HepG2 (cell line): ENCODE results near the gene LMOD1. TPM values are rescaled to one million over a fixed set of nuclear protein-coding genes. Genes with fewer than 3 reads are reported as not detected.

Source experiments
- ATAC-seq: fragments of 200-7000 bp; cut with Tn5 transposase; 3 replicates; pipeline ENCODE4 v1.9.1; 2020; ENCODE audit warnings: mild to moderate bottlenecking, moderate library complexity
- BruUV-seq: library from RNA; stranded (reverse); fragments of 400-500 nt; replicated peaks from 2 replicates; lab custom pipeline; 2021; lab: Mats Ljungman, UMichigan
- CTCF ChIA-PET: fragments of 300-600 bp; formaldehyde crosslinking; extraction: SDS; loops from one replicate; lab custom pipeline; 2021; ENCODE audit warnings: low total read pairs, inconsistent platforms, low intra/inter-chr PET ratio; lab: Yijun Ruan, JAX
- POLR2A ChIA-PET: fragments of 350-600 bp; sonication (Branson Sonifier 250); formaldehyde crosslinking; loops from one replicate; lab custom pipeline; 2020; ENCODE audit warnings: antibody characterized with exemption, inconsistent platforms; lab: Yijun Ruan, JAX
- DNase-seq: peaks from one replicate; pipeline ENCODE4 v3.0.0-alpha.2; 2015; ENCODE audit warnings: low spot score
- FAIRE-seq: peaks from 3 replicates; lab custom pipeline; 2011; peaks lifted over from hg19 to GRCh38; lab: Jason Lieb, UNC
- H2AFZ ChIP-seq: one replicate; pipeline ENCODE4 v1.6.1; 2011; ENCODE audit warnings: low read length, inconsistent platforms
- H3K27ac ChIP-seq: fragments of 300-600 bp; 3 replicates; pipeline ENCODE4 v1.8.0; 2011; ENCODE audit warnings: mixed run types, mild to moderate bottlenecking, mixed read lengths, low read length, inconsistent platforms; ENCODE audit not compliant: insufficient read depth; ENCODE audit errors: extremely low read length
- H3K27me3 ChIP-seq, 2 experiments: fragments of 200-600 bp in 1 of 2; 2 replicates in 1 of 2; 3 replicates in 1 of 2; pipeline versions ENCODE4 v1.6.0 to v1.8.0; 2011; ENCODE audit warnings: low read length in 2 of 2, mild to moderate bottlenecking in 2 of 2, moderate library complexity in 2 of 2, inconsistent platforms in 1 of 2; ENCODE audit not compliant: insufficient read depth in 2 of 2, control insufficient read depth in 1 of 2
- H3K36me3 ChIP-seq, 2 experiments: fragments of 200-600 bp in 1 of 2; replicated peaks in 1 of 2; 2 replicates in 1 of 2; 3 replicates in 1 of 2; pipeline versions ENCODE4 v1.5.1 to v1.8.0; 2011; ENCODE audit warnings: low read length in 2 of 2, inconsistent platforms in 1 of 2; ENCODE audit not compliant: insufficient read depth in 2 of 2, control insufficient read depth in 1 of 2
- H3K4me1 ChIP-seq: 2 replicates; pipeline ENCODE4 v1.5.1; 2012; ENCODE audit warnings: low read length, inconsistent platforms; ENCODE audit not compliant: insufficient read depth
- H3K4me2 ChIP-seq: 2 replicates; pipeline ENCODE4 v1.6.0; 2011; ENCODE audit warnings: low read depth, low read length, inconsistent platforms
- H3K4me3 ChIP-seq, 3 experiments: fragments of 200-600 bp in 1 of 3; sonication (generic), shearing (Covaris generic) in 1 of 3; replicated peaks in 1 of 3; 2 replicates each; pipeline ENCODE4 v1.5.1; 2011 to 2016; ENCODE audit warnings: low read length in 3 of 3, inconsistent platforms in 2 of 3, low read depth in 2 of 3, mild to moderate bottlenecking in 2 of 3, control low read depth in 1 of 3, mixed read lengths in 1 of 3; ENCODE audit not compliant: insufficient read depth in 1 of 3
- H3K79me2 ChIP-seq: one replicate; pipeline ENCODE4 v1.6.1; 2011; ENCODE audit warnings: low read length, inconsistent platforms; ENCODE audit not compliant: insufficient read depth
- H3K9ac ChIP-seq: 2 replicates; pipeline ENCODE4 v1.6.0; 2011; ENCODE audit warnings: mild to moderate bottlenecking, low read depth, low read length, inconsistent platforms; ENCODE audit not compliant: insufficient read depth
- H3K9me3 ChIP-seq: 2 replicates; pipeline ENCODE4 v1.5.1; 2012; ENCODE audit warnings: mild to moderate bottlenecking, low read length
- H4K20me1 ChIP-seq: 2 replicates; pipeline ENCODE4 v1.6.0; 2011; ENCODE audit warnings: inconsistent platforms, mild to moderate bottlenecking, low read length, moderate library complexity; ENCODE audit not compliant: insufficient read depth
- KAT7 ChIP-seq: IDR thresholded peaks from 2 replicates; pipeline ENCODE4 v1.6.1; 2018; ENCODE audit warnings: borderline replicate concordance, missing compliant biosample characterization
- KDM5B ChIP-seq: sonication (generic); formaldehyde crosslinking; IDR thresholded peaks from 2 replicates; pipeline ENCODE4 v1.4.0; 2020; ENCODE audit warnings: missing genetic modification reagents, mild to moderate bottlenecking, borderline replicate concordance
- PHF5A ChIP-seq: IDR thresholded peaks from one replicate; pipeline ENCODE4 v1.6.1; 2018; ENCODE audit warnings: low read depth, missing genetic modification reagents; ENCODE audit not compliant: unreplicated experiment
- RFX5 ChIP-seq: IDR thresholded peaks from 2 replicates; pipeline ENCODE4 v1.6.1; 2011; ENCODE audit warnings: low read depth, low read length, improper control_type of control experiment
- SAFB2 ChIP-seq: sonication (generic); formaldehyde crosslinking; IDR thresholded peaks from 2 replicates; pipeline ENCODE4 v1.5.1; 2020; ENCODE audit warnings: missing genetic modification reagents, low read depth, mild to moderate bottlenecking, borderline replicate concordance
- ZNF260 ChIP-seq: sonication (generic); formaldehyde crosslinking; IDR thresholded peaks from 2 replicates; pipeline ENCODE4 v1.4.0; 2020; ENCODE audit warnings: missing genetic modification reagents, low read depth, mild to moderate bottlenecking, borderline replicate concordance
- ZNF343 ChIP-seq: sonication (generic); formaldehyde crosslinking; IDR thresholded peaks from 2 replicates; pipeline ENCODE4 v1.4.0; 2020; ENCODE audit warnings: mild to moderate bottlenecking, missing genetic modification reagents
- ZNF441 ChIP-seq: sonication (generic); formaldehyde crosslinking; IDR thresholded peaks from 2 replicates; pipeline ENCODE4 v1.7.0; 2021; ENCODE audit warnings: missing genetic modification reagents, borderline replicate concordance
- ZNF589 ChIP-seq: sonication (generic); formaldehyde crosslinking; conservative IDR thresholded peaks from 2 replicates; pipeline ENCODE4 v1.8.0; 2022; ENCODE audit warnings: mild to moderate bottlenecking, moderate library complexity, missing genetic modification reagents
- ZNF772 ChIP-seq: sonication (generic); formaldehyde crosslinking; IDR thresholded peaks from 2 replicates; pipeline ENCODE4 v1.5.0; 2020; ENCODE audit warnings: mild to moderate bottlenecking, missing genetic modification reagents
- WGBS: methylation state at CpG from one replicate; pipeline ENCODE4 v1.1.6; 2017; ENCODE audit warnings: low lambda C conversion rate; 5-methylcytosine and 5-hydroxymethylcytosine counted together
- in situ Hi-C: cut with HindIII; loops from 2 replicates; pipeline ENCODE4 v1.10.0; 2017; ENCODE audit warnings: low pct_unique_long_range_greater_than_20kb; ENCODE audit not compliant: extremely low pct_ligation_motif_present
- intact Hi-C: fragments of 100-400 bp; cut with micrococcal nuclease; formaldehyde crosslinking; loops from one replicate; pipeline ENCODE4 v1.10.0; 2022; ENCODE audit not compliant: unreplicated experiment
- polyA plus RNA-seq, 8 experiments: library from polyadenylated mRNA; depleted of rRNA in 3 of 8; stranded (reverse) in 7 of 8; unstranded in 1 of 8; fragments of >200 nt; fragmentation: Illumina TruSeq in 4 of 8; extraction: Trizol in 4 of 8; gene quantifications; 2 replicates each; pipeline versions ENCODE4 v1.2.1 to v1.2.3, GENCODE V29; 2011 to 2016; ENCODE audit warnings: low read depth in 4 of 8, missing spikeins in 1 of 8, mixed read lengths in 1 of 8; ENCODE audit not compliant: insufficient read depth in 1 of 8
- total RNA-seq, 5 experiments: library from RNA; depleted of rRNA; stranded (reverse); fragments of >200 nt; fragmentation: Illumina TruSeq; extraction: Trizol; gene quantifications; 2 replicates each; pipeline ENCODE4 v1.2.3, GENCODE V29; 2016; ENCODE audit warnings: low read depth in 1 of 5
- TF ChIP-seq, protein P1 (sequence below): sonication (generic); formaldehyde crosslinking; conservative IDR thresholded peaks from 2 replicates; pipeline ENCODE4 v1.5.0; 2020; ENCODE audit warnings: missing genetic modification reagents
- TF ChIP-seq, protein P2 (sequence below): sonication (generic); formaldehyde crosslinking; IDR thresholded peaks from 2 replicates; pipeline ENCODE4 v1.4.0; 2020; ENCODE audit warnings: mild to moderate bottlenecking, missing genetic modification reagents

LMOD1 gene
- total and polyA plus RNA-seq, 2 of the 13 experiments (the other 11 are each of a cell fraction or from before 2014, with no cell fraction given): not detected

DNA sequence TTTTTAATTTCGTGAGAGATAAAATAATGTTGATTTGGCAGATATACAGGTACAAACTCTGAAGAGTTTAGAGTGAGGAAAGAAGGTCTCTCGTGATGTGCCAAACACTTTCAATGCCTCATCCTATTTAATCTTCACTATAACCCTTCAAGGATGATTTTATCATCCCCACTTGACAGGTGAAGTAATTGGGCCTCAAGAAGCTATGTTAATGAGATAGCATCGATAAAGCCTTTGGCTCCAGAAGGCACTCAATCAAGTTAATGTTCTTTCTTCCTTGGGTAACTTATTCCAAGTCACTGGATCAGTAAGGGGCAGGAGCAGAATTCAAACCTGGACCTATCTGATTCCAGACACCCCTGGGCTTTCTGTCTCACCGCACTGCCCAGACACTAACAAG lies 7.2 kb downstream of the LMOD1 start:
- CTCF ChIA-PET: no interaction called here

DNA sequence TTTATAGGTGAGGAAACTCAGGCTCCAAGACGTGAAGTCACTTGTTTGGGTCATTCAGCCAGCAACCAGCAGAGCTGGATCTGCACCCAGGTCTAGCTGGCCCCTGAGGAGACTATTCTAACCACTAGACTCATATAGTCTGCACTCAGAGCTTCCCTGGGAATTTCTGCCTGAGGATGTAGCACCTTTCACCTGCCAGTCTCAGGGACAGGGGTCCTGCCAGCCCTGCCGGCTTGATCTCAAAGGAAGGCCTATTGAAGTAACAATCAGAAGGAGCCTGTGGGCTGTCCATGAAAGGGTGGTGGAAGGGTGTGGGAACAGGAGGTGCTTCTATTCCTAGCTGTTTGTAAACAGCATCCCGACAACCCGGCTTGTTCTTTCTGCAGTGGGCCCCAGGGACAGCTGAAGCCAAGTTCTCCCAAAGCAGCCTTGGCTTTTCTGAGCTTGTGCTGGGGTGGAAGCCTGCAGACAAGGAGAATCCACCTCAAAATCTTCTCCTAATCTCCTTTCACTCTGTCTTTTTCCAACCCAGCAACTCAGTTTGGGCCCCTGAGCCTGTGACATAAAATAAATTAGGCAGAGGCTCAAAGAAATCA lies 7.8 kb downstream of the LMOD1 start:
- H3K36me3 ChIP-seq: no peaks in the 10 kb centered on the region
- 0 out of 5 replicates have a peak, but pooled peaks cover 0 to 4% of the 10 kb centered on the region in 2 experiments for H3K27me3 ChIP-seq
- no peak overlapping the region for H3K9ac ChIP-seq
- TF ChIP-seq, protein P1, sequence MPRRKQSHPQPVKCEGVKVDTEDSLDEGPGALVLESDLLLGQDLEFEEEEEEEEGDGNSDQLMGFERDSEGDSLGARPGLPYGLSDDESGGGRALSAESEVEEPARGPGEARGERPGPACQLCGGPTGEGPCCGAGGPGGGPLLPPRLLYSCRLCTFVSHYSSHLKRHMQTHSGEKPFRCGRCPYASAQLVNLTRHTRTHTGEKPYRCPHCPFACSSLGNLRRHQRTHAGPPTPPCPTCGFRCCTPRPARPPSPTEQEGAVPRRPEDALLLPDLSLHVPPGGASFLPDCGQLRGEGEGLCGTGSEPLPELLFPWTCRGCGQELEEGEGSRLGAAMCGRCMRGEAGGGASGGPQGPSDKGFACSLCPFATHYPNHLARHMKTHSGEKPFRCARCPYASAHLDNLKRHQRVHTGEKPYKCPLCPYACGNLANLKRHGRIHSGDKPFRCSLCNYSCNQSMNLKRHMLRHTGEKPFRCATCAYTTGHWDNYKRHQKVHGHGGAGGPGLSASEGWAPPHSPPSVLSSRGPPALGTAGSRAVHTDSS: no peak
- no peak for TF ChIP-seq KDM5B (CRISPR knock-in tag)
- TF ChIP-seq, all 625 proteins: peak for 0
- intact Hi-C loops: no loop called here
- Histone ChIP-seq H3K4me2 (no peak overlapping the region), H4K20me1 (no peaks in the 10 kb centered on the region), H3K4me1 (peaks cover 15% of the 10 kb centered on the region), H3K27ac (no peak overlapping the region), H3K4me3 (no peak overlapping the region), H2AFZ (no peak overlapping the region), H3K79me2 (no peaks in the 10 kb centered on the region), H3K9me3 (no peaks in the 10 kb centered on the region)
- ChIA-PET CTCF (no interaction called here), POLR2A (interaction anchor here (1.0 kb wide), 1 partner anchor 17 kb away, joined by 3 read pairs; the partner anchor contains the start of gene TIMM17A)
- no TSS peak for BruUV-seq
- ATAC-seq (no peak), DNase-seq (no peak), FAIRE-seq (no peak)
- 23% methylated on average over 4 of the region's 4 CpGs for WGBS
- in situ Hi-C loops: no loop called here

More for the DNA sequence above, 7.2 kb downstream of the LMOD1 start:
- Histone ChIP-seq H3K79me2 (no peaks in the 10 kb centered on the region), H3K4me1 (peaks cover 10% of the 10 kb centered on the region), H3K27me3 (peaks cover 0 to 10% of the 10 kb centered on the region in 2 experiments; a peak in 1 of 5 replicates), H3K4me3 (no peak overlapping the region), H3K27ac (no peak overlapping the region), H3K9me3 (no peaks in the 10 kb centered on the region), H3K9ac (no peak overlapping the region), H3K4me2 (no peak overlapping the region), H3K36me3 (no peaks in the 10 kb centered on the region), H2AFZ (no peak overlapping the region), H4K20me1 (no peaks in the 10 kb centered on the region)
- in situ Hi-C loops (no loop called here), intact Hi-C loops (no loop called here)
- FAIRE-seq (no peak), ATAC-seq (no peak), DNase-seq (no peak)
- WGBS: 24% methylated on average over 3 of the region's 4 CpGs
- BruUV-seq: no TSS peak
- TF ChIP-seq ZNF772 (CRISPR knock-in tag) (no peak), ZNF343 (CRISPR knock-in tag) (no peak), KAT7 (CRISPR knock-in tag) (no peak), ZNF260 (CRISPR knock-in tag) (no peak), RFX5 (no peak), SAFB2 (CRISPR knock-in tag) (no peak), ZNF589 (no peak), PHF5A (CRISPR knock-in tag) (no peak), ZNF441 (CRISPR knock-in tag) (no peak)
- TF ChIP-seq, protein P2, sequence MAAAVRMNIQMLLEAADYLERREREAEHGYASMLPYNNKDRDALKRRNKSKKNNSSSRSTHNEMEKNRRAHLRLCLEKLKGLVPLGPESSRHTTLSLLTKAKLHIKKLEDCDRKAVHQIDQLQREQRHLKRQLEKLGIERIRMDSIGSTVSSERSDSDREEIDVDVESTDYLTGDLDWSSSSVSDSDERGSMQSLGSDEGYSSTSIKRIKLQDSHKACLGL: no peak
- POLR2A ChIA-PET: interaction anchor here (1.0 kb wide), 1 partner anchor 16 kb away, joined by 3 read pairs; the partner anchor contains the start of gene TIMM17A
